ENCODE data around the gene MLLT1.

GRCh38 chr19:6212403-6213265 lies 67.1 kb downstream of the MLLT1 start:
- TF ChIP-seq CTCF (IDR thresholded peaks at IDR 0.05 in 4 of 5, conservative IDR thresholded peaks at IDR 0.05 in 1 of 5) (no peak), POLR2A (IDR thresholded peaks at IDR 0.05) (no peak)

All from gastrocnemius medialis (tissue), 4 donors.